ENCODE measurements around the gene TIGD7.
A peak's percentile ranks its signal among the peaks of the same experiment; 100 is the strongest.

The TIGD7 gene, protein sequence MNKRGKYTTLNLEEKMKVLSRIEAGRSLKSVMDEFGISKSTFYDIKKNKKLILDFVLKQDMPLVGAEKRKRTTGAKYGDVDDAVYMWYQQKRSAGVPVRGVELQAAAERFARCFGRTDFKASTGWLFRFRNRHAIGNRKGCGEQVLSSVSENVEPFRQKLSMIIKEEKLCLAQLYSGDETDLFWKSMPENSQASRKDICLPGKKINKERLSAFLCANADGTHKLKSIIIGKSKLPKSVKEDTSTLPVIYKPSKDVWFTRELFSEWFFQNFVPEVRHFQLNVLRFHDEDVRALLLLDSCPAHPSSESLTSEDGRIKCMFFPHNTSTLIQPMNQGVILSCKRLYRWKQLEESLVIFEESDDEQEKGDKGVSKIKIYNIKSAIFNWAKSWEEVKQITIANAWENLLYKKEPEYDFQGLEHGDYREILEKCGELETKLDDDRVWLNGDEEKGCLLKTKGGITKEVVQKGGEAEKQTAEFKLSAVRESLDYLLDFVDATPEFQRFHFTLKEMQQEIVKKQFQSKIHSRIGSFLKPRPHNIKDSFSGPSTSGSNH

DNA sequence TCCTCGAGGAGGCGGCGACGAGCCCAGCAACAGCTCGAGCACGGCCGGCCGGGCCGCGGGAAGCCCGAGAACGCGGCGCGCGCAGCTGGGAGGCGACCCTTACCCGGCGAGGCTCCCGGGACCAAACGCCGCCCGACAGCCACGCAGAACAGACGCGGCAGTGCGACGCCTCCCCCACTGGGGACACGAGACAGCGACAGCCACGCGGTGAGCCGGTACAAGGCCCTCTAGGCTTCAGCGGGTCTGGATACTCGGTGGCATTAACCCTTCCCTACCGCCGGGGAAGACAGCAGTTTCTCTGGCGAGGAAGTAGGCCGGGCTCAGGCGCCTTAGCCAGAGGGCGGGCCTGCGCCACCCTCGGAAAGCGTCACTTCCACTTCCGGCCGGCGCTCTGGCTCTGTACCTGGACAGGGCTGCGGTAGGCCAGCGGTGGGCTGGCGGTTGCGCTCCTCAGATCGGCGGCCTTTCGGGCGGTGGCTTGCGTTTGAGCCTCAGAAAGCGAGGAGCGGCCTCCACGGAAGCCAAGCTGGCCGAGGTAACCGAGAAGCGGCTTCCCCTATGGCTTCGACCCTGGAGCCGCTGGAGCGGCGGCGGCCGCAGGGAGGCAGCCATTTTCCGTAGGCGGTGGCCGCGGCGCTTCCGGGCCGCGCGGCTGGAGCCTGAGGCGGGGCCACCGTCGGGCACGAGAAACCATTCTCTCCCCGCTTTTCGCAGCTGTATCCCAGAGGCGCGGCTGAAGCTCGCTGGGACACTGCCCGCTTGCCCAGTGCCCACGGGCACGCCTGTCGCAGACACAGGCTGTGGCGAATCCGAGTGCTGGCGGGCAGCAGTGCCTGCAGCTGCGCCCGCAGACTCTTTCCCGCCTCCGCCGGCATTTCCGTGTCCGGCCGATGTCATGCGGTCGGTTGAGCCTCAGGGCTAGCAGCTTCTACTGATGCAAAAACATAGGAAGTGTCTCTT lies at the start of gene TIGD7, which contains the start of gene ZNF75A:
TIGD7 (minus strand) TSS at position 322 of the 960 bp plus-strand sequence. CDS start 4,816 bp downstream, outside the sequence.
ZNF75A (plus strand) TSS at position 389 of the 960 bp plus-strand sequence. CDS start 2,932 bp downstream, outside the sequence.
- DNase-seq (ENCODE audit: extremely low read depth in 1 of 2, low read depth in 1 of 2) = peak; percentile 62 to 65

- DNase-seq (ENCODE audit: extremely low read depth in 1 of 2, low read depth in 1 of 2) = no peak
These were observed 43.9 kb upstream of the TIGD7 start for GRCh38 chr16:3349175-3349574.

DNA sequence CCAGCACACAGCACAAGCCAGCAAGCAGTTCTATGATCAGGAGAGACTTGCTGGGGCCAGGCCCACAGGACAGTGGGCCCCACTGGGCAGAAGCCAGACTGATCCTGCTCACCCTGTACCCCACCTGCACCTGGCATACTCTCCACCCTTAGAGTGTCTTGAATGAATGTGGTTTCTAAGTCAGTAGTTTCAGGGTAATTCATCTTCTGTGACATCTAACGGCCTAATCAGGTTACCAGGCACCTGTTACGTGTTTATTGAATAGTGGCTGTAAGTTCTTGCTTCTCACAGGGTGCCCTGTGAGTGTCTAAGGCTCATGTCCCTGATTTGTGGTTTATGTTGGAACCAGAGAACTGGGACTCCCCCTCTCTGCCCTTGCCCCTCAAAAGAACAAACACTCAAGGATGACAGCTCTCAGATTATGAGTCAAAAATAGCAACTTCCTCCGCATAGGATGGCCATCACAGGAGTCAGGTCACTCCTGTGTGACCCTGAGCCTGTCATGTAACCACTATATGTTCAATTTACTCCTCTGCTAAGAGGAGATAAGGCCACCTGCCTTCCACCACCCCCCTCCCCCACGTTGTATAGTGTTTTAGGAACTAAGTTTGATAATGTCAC lies 43.4 kb upstream of the TIGD7 start:
- DNase-seq (ENCODE audit: extremely low read depth in 1 of 2, low read depth in 1 of 2) = no peak

DNA sequence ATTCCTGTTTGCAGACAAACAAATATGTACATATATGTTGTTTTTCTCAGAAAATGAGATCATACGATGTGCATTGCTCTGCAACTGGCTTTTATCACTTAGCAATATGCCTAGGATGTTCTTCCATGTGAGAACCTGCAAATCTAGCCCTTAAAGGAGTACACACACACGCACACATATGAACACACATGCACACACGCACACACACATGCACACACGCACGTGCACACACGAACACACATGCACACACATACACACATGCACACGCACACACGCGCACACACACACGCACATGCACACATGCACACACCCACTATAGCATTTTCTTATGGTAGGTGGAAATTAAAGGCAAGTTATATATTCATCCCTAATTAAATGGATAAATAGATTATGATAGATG lies 42.4 kb upstream of the TIGD7 start:
- no peak for DNase-seq (ENCODE audit: extremely low read depth in 1 of 2, low read depth in 1 of 2)

DNA sequence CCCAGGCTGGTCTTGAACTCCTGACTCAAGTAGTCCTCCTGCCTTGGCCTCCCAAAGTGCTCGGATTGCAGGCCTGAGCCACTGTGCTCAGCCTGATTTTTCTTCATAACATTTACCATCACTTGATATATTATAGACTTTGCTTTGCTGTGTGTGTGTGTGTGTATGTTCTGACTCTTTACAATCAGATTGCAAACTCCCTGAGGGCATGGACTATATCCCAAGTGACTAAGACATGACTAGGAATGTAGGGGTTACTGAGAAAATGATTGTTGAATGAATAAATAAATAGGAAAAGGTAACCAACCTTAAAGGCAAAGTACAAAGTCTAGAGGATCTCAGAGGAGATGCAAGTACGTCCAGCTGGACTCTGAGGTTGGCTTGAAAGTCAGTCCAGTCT lies 40.8 kb upstream of the TIGD7 start:
- DNase-seq (ENCODE audit: extremely low read depth in 1 of 2, low read depth in 1 of 2) = no peak

DNA sequence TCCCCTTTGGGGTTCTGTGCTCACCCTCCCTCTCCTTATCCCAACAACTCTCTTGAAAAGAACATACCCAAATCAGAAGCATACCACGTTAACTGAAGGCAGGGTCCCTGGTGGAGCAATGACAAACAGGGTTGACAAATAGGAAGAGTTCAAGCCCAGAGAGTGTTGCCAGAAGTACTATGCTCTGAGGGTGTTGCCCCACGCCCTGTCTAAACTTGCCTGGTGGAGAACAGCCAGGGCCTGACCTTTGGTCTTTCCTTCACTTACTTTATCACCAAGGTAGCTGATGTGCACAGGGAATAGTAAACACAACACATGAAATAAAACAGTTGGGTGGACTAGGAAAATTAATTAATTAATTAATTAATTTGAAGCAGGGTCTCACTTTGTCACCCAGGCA lies 23.4 kb upstream of the TIGD7 start:
- no peak for DNase-seq (ENCODE audit: extremely low read depth in 1 of 2, low read depth in 1 of 2)

- no peak for DNase-seq (ENCODE audit: extremely low read depth in 1 of 2, low read depth in 1 of 2)
These were observed 22.9 kb upstream of the TIGD7 start for GRCh38 chr16:3328104-3328503.

GRCh38 chr16:3327514-3327913 lies 22.3 kb upstream of the TIGD7 start:
- no peak for DNase-seq (ENCODE audit: extremely low read depth in 1 of 2, low read depth in 1 of 2)

DNA sequence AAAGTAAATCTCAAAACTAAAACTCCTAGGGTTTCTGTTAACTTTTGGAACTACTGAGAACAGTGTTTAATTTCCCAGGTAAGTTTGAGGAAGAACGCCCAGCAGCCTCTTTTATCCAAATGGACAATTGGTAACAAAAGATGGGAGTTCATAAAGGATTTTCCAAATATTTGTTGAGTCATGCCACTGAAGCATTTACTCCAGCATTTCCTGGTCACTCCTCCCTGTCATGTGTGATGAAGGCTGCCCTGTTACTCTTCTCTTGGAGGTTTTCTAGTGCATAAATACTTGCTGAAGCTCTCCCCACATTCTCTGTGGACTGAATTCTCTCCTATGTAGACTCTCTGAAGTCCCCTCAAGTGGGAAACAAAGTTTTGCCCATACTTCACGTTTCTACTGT lies 16.6 kb upstream of the TIGD7 start:
- no peak for DNase-seq (ENCODE audit: extremely low read depth in 1 of 2, low read depth in 1 of 2)

- DNase-seq (ENCODE audit: extremely low read depth in 1 of 2, low read depth in 1 of 2) = no peak
These were observed 12.2 kb upstream of the TIGD7 start for GRCh38 chr16:3317315-3317999.

DNA sequence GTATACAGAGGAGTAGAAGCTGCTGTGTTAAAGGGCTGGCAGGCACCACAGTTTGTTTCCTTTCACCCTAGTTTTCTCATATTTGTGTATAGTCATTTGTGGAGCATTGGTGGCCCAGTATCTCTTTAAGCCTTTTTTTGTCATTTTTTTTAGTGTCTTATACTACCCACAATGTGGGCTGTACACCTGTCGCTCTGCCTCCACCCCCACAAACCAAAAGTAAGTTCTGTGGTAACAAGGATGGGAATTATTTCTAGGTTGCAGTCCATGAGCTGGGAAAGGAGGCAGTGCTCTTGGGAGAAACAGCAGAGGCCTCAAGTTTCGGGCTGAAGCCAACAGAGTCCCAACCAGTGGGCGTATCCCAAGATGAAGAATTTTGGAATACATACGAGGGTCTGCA lies 6.3 kb upstream of the TIGD7 start:
- DNase-seq (ENCODE audit: extremely low read depth in 1 of 2, low read depth in 1 of 2) = no peak

DNA sequence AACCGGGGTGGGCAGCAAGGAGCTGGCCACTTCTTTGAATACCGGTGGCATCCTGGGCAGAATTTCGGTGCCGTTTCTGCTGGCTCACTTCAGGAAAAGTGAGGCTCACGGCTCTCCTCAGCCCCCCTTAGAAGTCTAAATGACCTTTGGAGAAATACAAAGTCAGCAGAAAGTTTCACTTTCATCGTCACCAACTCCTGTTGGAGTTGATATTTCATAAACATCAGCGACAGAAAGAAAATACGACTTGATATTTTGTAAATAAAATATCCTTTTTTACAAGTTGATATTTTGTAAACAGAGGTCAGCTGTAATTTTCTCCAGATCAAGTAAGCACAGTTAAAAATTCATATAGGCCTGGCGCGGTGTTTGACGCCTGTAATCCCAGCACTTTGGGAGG lies 848 bp upstream of the TIGD7 start:
- no peak for DNase-seq (ENCODE audit: extremely low read depth in 1 of 2, low read depth in 1 of 2)

- DNase-seq (ENCODE audit: extremely low read depth in 1 of 2, low read depth in 1 of 2) = no peak
These were observed 860 bp downstream of the TIGD7 start for GRCh38 chr16:3304370-3304769.

DNA sequence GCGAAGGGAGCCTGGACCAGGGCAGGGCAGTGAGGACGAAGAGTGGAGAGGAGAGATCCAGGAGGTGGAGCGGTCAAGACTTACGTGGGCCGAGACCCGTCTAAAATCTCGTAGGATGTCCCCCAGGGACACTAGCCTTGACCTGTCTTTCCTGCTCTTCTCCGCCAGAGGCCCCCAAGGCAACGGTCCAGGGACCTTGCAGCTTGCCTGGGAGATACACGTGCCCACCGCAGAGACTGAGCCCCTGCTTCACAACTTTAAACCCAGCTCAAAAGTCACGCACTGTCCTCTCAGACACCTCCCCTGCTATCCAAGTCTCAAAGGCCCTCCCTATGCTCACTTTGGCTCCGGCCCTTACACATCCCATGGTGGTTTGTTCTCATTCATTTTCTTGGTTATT lies 9.4 kb downstream of the TIGD7 start:
- DNase-seq (ENCODE audit: extremely low read depth in 1 of 2, low read depth in 1 of 2) = no peak

DNA sequence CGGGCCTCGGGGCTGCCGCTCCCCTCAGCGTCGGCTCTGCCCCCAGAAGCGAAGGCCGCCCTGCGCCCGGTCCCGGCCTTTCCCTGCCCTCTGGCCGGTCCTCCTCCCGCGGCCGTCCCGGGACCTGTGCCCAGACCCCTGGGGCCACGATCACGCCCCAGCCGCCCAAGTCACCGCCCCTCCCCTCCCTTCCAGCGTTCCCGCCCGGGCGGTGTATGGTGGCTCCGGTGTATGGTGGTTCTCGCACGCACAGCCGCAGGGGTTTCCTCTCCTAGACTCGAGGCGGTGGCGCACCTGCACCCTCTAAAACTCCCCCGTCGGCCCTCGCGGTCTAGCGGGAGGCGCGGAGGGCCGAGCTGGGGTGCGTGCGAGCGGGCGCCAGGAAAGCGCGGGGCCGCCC lies 10.0 kb downstream of the TIGD7 start:
- DNase-seq (ENCODE audit: extremely low read depth in 1 of 2, low read depth in 1 of 2) = no peak

DNA sequence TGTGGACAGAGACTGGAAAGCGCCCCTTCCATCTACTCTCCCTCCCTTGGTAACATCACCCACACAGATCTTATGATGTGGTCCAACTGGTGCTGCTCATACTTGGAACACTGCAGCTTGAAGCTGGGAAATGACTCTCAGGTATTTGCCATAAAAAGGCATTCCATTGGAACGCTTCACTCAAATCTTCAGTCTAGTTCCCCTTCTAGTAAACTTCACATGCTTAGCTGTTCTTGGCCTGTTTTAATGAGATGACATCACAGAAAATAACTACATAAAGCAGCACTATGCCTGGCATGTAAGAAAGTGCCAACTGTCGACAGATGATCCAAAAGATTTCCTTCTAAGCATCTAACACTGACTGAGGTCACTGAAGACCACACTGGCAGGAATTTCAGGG lies 12.6 kb downstream of the TIGD7 start:
- no peak for DNase-seq (ENCODE audit: extremely low read depth in 1 of 2, low read depth in 1 of 2)

DNA sequence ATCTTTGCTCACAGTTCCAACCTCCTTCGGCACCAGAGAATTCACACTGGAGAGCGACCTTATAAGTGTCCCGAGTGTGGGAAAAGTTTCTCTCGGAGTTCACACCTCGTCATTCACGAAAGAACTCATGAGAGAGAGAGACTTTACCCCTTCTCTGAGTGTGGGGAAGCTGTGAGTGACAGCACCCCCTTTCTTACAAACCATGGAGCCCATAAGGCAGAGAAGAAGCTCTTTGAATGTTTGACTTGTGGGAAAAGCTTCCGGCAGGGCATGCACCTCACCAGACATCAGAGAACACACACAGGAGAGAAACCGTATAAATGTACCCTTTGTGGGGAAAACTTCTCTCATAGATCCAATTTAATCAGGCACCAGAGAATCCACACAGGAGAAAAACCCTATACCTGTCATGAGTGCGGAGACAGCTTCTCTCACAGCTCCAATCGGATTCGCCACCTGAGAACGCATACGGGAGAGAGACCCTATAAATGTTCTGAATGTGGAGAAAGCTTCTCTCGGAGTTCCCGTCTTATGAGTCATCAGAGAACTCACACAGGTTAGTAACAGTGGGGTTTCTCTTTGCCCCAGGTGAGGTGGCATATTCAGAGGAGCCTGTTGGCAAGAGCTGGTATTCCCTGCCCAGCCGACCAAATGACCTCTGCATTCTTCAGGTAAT lies 15.1 kb downstream of the TIGD7 start:
- no peak for DNase-seq (ENCODE audit: extremely low read depth in 1 of 2, low read depth in 1 of 2)

DNA sequence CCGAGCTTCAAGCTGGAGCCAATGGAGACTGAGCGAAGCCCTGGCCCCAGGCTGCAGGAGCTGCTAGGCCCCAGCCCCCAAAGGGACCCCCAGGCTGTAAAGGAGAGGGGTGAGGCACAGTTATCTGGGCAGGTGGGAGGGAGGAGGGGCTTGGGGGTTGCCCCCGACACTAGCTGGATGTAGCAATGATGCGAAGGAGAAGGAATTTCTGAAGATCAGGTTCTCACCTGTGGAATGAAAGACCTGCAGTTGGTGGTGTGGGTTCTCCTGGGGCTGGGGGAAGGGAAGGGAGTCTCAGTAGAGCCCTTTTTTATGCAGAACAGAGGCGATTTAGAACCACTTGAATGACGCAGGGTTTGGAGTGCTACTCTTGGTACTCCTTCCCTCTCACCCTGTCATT lies 20.1 kb downstream of the TIGD7 start:
- DNase-seq (ENCODE audit: extremely low read depth in 1 of 2, low read depth in 1 of 2) = no peak

DNA sequence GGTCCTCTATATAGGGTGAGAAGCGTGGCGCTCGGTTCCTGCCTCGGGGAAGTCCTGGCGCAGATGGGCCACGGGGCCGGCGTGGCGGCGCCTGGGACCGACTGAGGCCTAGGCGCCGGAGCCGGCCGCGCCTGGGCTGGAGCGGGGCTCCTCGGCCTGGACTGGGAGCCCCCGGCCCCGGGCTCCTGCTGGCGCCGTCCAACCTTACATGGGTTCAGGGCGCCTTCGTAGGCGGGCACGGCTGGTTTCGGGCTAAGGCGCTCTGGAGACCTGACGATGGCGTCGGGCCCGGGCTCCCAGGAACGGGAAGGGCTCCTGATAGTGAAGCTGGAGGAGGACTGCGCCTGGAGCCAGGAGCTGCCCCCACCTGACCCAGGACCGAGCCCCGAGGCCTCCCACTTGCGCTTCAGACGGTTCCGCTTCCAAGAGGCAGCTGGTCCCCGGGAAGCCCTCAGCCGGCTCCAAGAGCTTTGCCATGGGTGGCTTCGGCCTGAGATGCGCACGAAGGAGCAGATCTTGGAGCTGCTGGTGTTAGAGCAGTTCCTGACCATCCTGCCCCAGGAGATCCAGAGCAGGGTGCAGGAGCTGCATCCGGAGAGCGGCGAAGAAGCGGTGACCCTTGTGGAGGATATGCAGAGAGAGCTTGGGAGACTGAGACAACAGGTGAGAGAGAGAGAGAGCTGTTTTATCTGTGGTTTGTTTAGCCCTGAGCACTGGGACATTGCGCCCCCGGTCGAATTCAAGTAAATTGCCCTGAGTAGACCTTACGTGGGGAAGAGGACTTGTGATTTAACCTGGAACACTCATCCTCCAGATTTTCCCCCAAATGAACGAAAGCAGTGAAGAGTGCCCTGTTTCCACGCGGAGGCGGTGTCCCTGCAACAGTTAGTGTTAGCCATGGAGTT lies 21.4 kb downstream of the TIGD7 start:
- no peak for DNase-seq (ENCODE audit: extremely low read depth in 1 of 2, low read depth in 1 of 2)
